A673 (cell line): ENCODE results near the gene ASPSCR1.

Experiments
- CTCF ChIP-seq: fragments of 300-800, 200-600 bp; sonication (generic); conservative IDR thresholded peaks from 2 replicates; pipeline ENCODE4 v1.5.1; 2017; ENCODE audit warnings: low read depth, mild to moderate bottlenecking, antibody characterized with exemption, low read length, moderate library complexity, mixed read lengths
- EZH2 ChIP-seq: fragments of 200-600 bp; sonication (generic); IDR thresholded peaks from 2 replicates; pipeline ENCODE4 v1.6.1; 2017; ENCODE audit warnings: borderline replicate concordance, low read depth, mild to moderate bottlenecking, mixed read lengths, antibody characterized with exemption, low read length; ENCODE audit not compliant: poor library complexity, severe bottlenecking

- TF ChIP-seq CTCF (no peak), EZH2 (no peak)
Measured at GRCh38 chr17:82008258-82008940, 31.0 kb downstream of the ASPSCR1 start.
